NCI-H82 treated with DMSO at 0.1 percent for 48 hours (cell line): ENCODE measurements around the gene CHN1.

ENCODE experiments used
- DNase-seq: peaks from one replicate; lab custom pipeline; 2025; ENCODE audit not compliant: unreplicated experiment; lab: John Stamatoyannopoulos, UW

The CHN1 gene

GRCh38 chr2:174972924-174973323 lies 32.3 kb downstream of the CHN1 start:
- DNase-seq: no peak

- DNase-seq: peak; percentile 46
Measured at GRCh38 chr2:174971868-174972781, 33.1 kb downstream of the CHN1 start.

GRCh38 chr2:174970092-174970491 lies 35.1 kb downstream of the CHN1 start:
- DNase-seq: no peak

GRCh38 chr2:174969091-174969734 lies 36.0 kb downstream of the CHN1 start:
- no peak for DNase-seq

GRCh38 chr2:174967691-174968260 lies 37.4 kb downstream of the CHN1 start:
- no peak for DNase-seq

- DNase-seq: no peak
Measured at GRCh38 chr2:174967086-174967485, 38.1 kb downstream of the CHN1 start.

- no peak for DNase-seq
Measured at GRCh38 chr2:174965992-174966744, 39.0 kb downstream of the CHN1 start.

- DNase-seq: no peak
Measured at GRCh38 chr2:174965551-174965950, 39.6 kb downstream of the CHN1 start.

GRCh38 chr2:174964404-174964803 lies 40.8 kb downstream of the CHN1 start:
- DNase-seq: no peak

- no peak for DNase-seq
Measured at GRCh38 chr2:174963437-174964400, 41.5 kb downstream of the CHN1 start.

- DNase-seq: no peak
Measured at GRCh38 chr2:174959787-174960186, 45.4 kb downstream of the CHN1 start.

GRCh38 chr2:174957050-174957449 lies 48.1 kb downstream of the CHN1 start:
- DNase-seq: no peak

- DNase-seq: no peak
Measured at GRCh38 chr2:174952607-174953006, 52.6 kb downstream of the CHN1 start.

- no peak for DNase-seq
Measured at GRCh38 chr2:174951745-174952144, 53.4 kb downstream of the CHN1 start.

- DNase-seq: no peak
Measured at GRCh38 chr2:174949988-174950687, 55.0 kb downstream of the CHN1 start.

- DNase-seq: peak; percentile 7
Measured at GRCh38 chr2:174945601-174946260, 59.5 kb downstream of the CHN1 start.

GRCh38 chr2:174939046-174939445 lies 66.1 kb downstream of the CHN1 start:
- no peak for DNase-seq

- DNase-seq: no peak
Measured at GRCh38 chr2:174931724-174932123, 73.5 kb downstream of the CHN1 start.

- DNase-seq: no peak
Measured at GRCh38 chr2:174929786-174930185, 75.4 kb downstream of the CHN1 start.
